ENCODE measurements around the gene SUMO1. TPM values are rescaled to one million over a fixed set of nuclear protein-coding genes. Genes with fewer than 3 reads are reported as not detected.

The SUMO1 gene
- total RNA-seq, 4 donors from 2014 or later, result 54.9 to 94.9 (median 76.0) TPM

- H3K4me1 ChIP-seq, result no peaks in the 10 kb centered on the region
- no peaks in the 10 kb centered on the region for H3K9me3 ChIP-seq
- no peaks in the 10 kb centered on the region for H3K27me3 ChIP-seq
- no peak overlapping the region for H3K4me3 ChIP-seq
- ATAC-seq, result no peak
- TF ChIP-seq CTCF (IDR thresholded peaks at IDR 0.05) (no peak), POLR2A (IDR thresholded peaks at IDR 0.05) (no peak), EP300 (IDR thresholded peaks at IDR 0.05) (no peak), POLR2AphosphoS5 (IDR thresholded peaks at IDR 0.05) (no peak)
- peaks cover 0 to 7% of the 10 kb centered on the region in 2 donors for H3K36me3 ChIP-seq
- no peak overlapping the region for H3K27ac ChIP-seq
- 68 to 73% methylated on average over 4 to 6 of the region's 6 CpGs for WGBS, 2 donors (ENCODE audit: low coverage in 1 of 2)
These were observed 41.7 kb downstream of the SUMO1 start for GRCh38 chr2:202196727-202197126.

GRCh38 chr2:202194418-202194817 lies 44.0 kb downstream of the SUMO1 start:
- no peak for TF ChIP-seq EP300 (IDR thresholded peaks at IDR 0.05)
- no peak for TF ChIP-seq POLR2AphosphoS5 (IDR thresholded peaks at IDR 0.05)
- TF ChIP-seq CTCF (IDR thresholded peaks at IDR 0.05), result no peak
- no peak for TF ChIP-seq POLR2A (IDR thresholded peaks at IDR 0.05)
- H3K4me3 ChIP-seq, result no peak overlapping the region
- ATAC-seq, result no peak
- no peaks in the 10 kb centered on the region for H3K36me3 ChIP-seq
- no peaks in the 10 kb centered on the region for H3K4me1 ChIP-seq
- H3K27me3 ChIP-seq, result no peaks in the 10 kb centered on the region
- H3K27ac ChIP-seq, result no peak overlapping the region
- 60 to 63% methylated on average over 2 to 3 of the region's 3 CpGs for WGBS, 2 donors (ENCODE audit: low coverage in 1 of 2)
- no peaks in the 10 kb centered on the region for H3K9me3 ChIP-seq

DNA sequence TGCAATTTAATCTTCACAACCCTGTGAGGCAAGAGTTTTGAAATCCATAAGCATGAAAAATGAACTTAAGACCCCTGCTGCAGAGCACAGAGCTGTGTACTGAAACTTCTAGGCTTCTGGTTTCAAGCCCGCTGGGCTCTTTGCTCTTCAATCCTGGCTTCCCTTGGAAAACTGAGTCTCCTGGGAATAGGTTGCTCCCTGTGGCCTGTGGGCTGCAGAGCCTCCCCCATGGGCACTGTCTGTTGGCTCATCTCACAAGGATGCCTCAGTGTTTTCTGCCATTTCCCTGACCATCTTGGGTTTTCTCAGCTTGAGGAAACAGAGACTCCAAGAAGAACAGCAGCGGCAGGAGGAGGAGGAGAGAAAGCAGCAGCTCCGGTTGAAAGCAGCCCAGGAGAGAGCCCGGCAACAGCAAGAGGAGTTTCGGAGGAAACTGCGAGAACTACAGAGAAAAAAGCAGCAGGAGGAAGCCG lies 44.5 kb downstream of the SUMO1 start:
- no peaks in the 10 kb centered on the region for H3K36me3 ChIP-seq
- WGBS, 2 donors (ENCODE audit: low coverage in 1 of 2), result 55 to 71% methylated on average over 6 of the region's 7 CpGs
- H3K27ac ChIP-seq, result no peak overlapping the region
- no peaks in the 10 kb centered on the region for H3K4me1 ChIP-seq
- no peak for TF ChIP-seq POLR2AphosphoS5 (IDR thresholded peaks at IDR 0.05)
- TF ChIP-seq POLR2A (IDR thresholded peaks at IDR 0.05), result no peak
- TF ChIP-seq EP300 (IDR thresholded peaks at IDR 0.05), result no peak
- ATAC-seq, result no peak
- no peaks in the 10 kb centered on the region for H3K27me3 ChIP-seq
- no peak overlapping the region for H3K4me3 ChIP-seq
- no peaks in the 10 kb centered on the region for H3K9me3 ChIP-seq

DNA sequence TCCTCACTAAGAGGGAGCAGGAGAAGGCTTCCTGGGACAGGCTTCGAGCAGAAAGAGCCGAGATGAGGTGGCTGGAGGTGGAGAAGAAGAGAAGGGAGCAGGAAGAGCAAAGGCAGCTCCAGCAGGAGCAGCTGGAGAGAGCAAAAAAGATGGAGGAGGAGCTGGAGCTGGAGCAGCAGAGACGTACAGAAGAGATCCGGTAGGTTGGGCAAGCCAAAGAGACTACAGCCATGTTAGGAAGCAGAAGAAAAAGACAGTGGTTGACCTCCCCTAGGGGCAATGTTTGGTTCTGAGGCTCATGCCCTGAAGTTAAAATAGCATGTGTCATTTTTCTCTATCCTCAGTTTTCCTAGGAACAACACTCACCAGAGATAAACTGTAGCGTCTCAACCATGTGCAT lies 45.1 kb downstream of the SUMO1 start:
- Histone ChIP-seq H3K27me3 (no peaks in the 10 kb centered on the region), H3K36me3 (no peaks in the 10 kb centered on the region), H3K4me3 (no peak overlapping the region), H3K4me1 (no peaks in the 10 kb centered on the region), H3K9me3 (no peaks in the 10 kb centered on the region), H3K27ac (no peak overlapping the region)
- TF ChIP-seq POLR2A (IDR thresholded peaks at IDR 0.05) (no peak), CTCF (IDR thresholded peaks at IDR 0.05) (no peak), EP300 (IDR thresholded peaks at IDR 0.05) (no peak), POLR2AphosphoS5 (IDR thresholded peaks at IDR 0.05) (no peak)
- ATAC-seq, result no peak
- 79 to 94% methylated on average over 2 of the region's 5 CpGs for WGBS, 2 donors (ENCODE audit: low coverage in 1 of 2)

GRCh38 chr2:202187570-202187969 lies 50.8 kb downstream of the SUMO1 start:
- peaks cover 4% of the 10 kb centered on the region for H3K27me3 ChIP-seq
- H3K4me3 ChIP-seq, result no peak overlapping the region
- H3K9me3 ChIP-seq, result no peaks in the 10 kb centered on the region
- no peak for TF ChIP-seq POLR2AphosphoS5 (IDR thresholded peaks at IDR 0.05)
- TF ChIP-seq CTCF (IDR thresholded peaks at IDR 0.05), result no peak
- no peak for TF ChIP-seq POLR2A (IDR thresholded peaks at IDR 0.05)
- no peak for TF ChIP-seq EP300 (IDR thresholded peaks at IDR 0.05)
- no peak for ATAC-seq
- no peaks in the 10 kb centered on the region for H3K4me1 ChIP-seq
- H3K36me3 ChIP-seq, result no peaks in the 10 kb centered on the region
- WGBS, 2 donors (ENCODE audit: low coverage in 1 of 2), result 78% methylated on average over 1 of the region's 1 CpG; no CpG with 5 or more reads in 1 of the 2 donors
- no peak overlapping the region for H3K27ac ChIP-seq

All from gastroesophageal sphincter (tissue), 4 donors.